IMR-90 (cell line): ENCODE data around the gene CDC42BPG. TPM values are rescaled to one million over a fixed set of nuclear protein-coding genes. Genes with fewer than 3 reads are reported as not detected.

Source experiments
- ATAC-seq: fragments of 200-7000 bp; cut with Tn5 transposase; 2 replicates; pipeline ENCODE4 v1.9.1; 2020; ENCODE audit warnings: low read depth, mild to moderate bottlenecking, moderate library complexity
- BruUV-seq: library from RNA; stranded (reverse); fragments of 400-500 nt; replicated peaks from 2 replicates; lab custom pipeline; 2021; lab: Mats Ljungman, UMichigan
- CTCF ChIA-PET: fragments of 300-600 bp; formaldehyde crosslinking; extraction: SDS; loops from one replicate; lab custom pipeline; 2021; ENCODE audit warnings: antibody characterized with exemption; lab: Yijun Ruan, JAX
- POLR2A ChIA-PET: fragments of 300-600 bp; sonication (Branson Sonifier 250); formaldehyde crosslinking; loops from one replicate; lab custom pipeline; 2022; ENCODE audit warnings: antibody characterized with exemption; ENCODE audit not compliant: unreplicated experiment; lab: Charles Lee
- DNase-seq: peaks from one replicate; pipeline ENCODE4 v3.0.0; 2013
- H2AFZ ChIP-seq: replicated peaks from 2 replicates; pipeline ENCODE3; 2013; ENCODE audit warnings: low read length, mild to moderate bottlenecking; ENCODE audit not compliant: poor library complexity
- H2AK5ac ChIP-seq: 2 replicates; pipeline ENCODE4 v1.6.1; 2013; ENCODE audit warnings: low read depth, low read length, inconsistent platforms
- H2AK9ac ChIP-seq: replicated peaks from 2 replicates; pipeline ENCODE3; 2013; ENCODE audit warnings: mild to moderate bottlenecking, low read depth, low read length, moderate library complexity; ENCODE audit not compliant: poor library complexity
- H2BK120ac ChIP-seq: 2 replicates; pipeline ENCODE4 v1.6.1; 2013; ENCODE audit warnings: low read depth, low read length, inconsistent platforms
- H2BK15ac ChIP-seq: 3 replicates; pipeline ENCODE4 v1.6.1; 2013; ENCODE audit warnings: low read depth, low read length, inconsistent platforms
- H2BK20ac ChIP-seq: 2 replicates; pipeline ENCODE4 v1.6.1; 2013; ENCODE audit warnings: low read depth, mild to moderate bottlenecking, inconsistent platforms, low read length, moderate library complexity
- H2BK5ac ChIP-seq: 2 replicates; pipeline ENCODE4 v1.6.1; 2013; ENCODE audit warnings: mild to moderate bottlenecking, low read depth, low read length, inconsistent platforms; ENCODE audit not compliant: poor library complexity, severe bottlenecking
- H3K14ac ChIP-seq: replicated peaks from 2 replicates; pipeline ENCODE4 v1.6.1; 2013; ENCODE audit warnings: low read depth, low read length, inconsistent platforms
- H3K18ac ChIP-seq: 2 replicates; pipeline ENCODE4 v1.6.1; 2013; ENCODE audit warnings: low read depth, low read length, control low read depth
- H3K23ac ChIP-seq: 2 replicates; pipeline ENCODE4 v1.6.1; 2013; ENCODE audit warnings: low read depth, low read length, inconsistent platforms
- H3K27ac ChIP-seq: 2 replicates; pipeline ENCODE4 v1.5.1; 2013; ENCODE audit warnings: mild to moderate bottlenecking, control low read depth, low read length; ENCODE audit not compliant: insufficient read depth
- H3K27me3 ChIP-seq: 2 replicates; pipeline ENCODE4 v1.6.1; 2013; ENCODE audit warnings: low read length; ENCODE audit not compliant: control insufficient read depth, insufficient read depth
- H3K36me3 ChIP-seq: 2 replicates; pipeline ENCODE4 v1.6.1; 2013; ENCODE audit warnings: low read length, mixed read lengths; ENCODE audit not compliant: control insufficient read depth, insufficient read depth
- H3K4ac ChIP-seq: 2 replicates; pipeline ENCODE4 v1.6.1; 2013; ENCODE audit warnings: low read depth, low read length, inconsistent platforms
- H3K4me1 ChIP-seq: 2 replicates; pipeline ENCODE4 v1.6.1; 2013; ENCODE audit warnings: low read length, mixed read lengths; ENCODE audit not compliant: control insufficient read depth, insufficient read depth
- H3K4me2 ChIP-seq: 2 replicates; pipeline ENCODE4 v1.6.1; 2013; ENCODE audit warnings: low read depth, mild to moderate bottlenecking, control low read depth, low read length, moderate library complexity
- H3K4me3 ChIP-seq: 2 replicates; pipeline ENCODE4 v1.5.1; 2013; ENCODE audit warnings: low read depth, mild to moderate bottlenecking, control low read depth, low read length, moderate library complexity; ENCODE audit not compliant: insufficient read depth
- H3K56ac ChIP-seq: 2 replicates; pipeline ENCODE4 v1.6.1; 2013; ENCODE audit warnings: low read length, inconsistent platforms; ENCODE audit not compliant: insufficient read depth; ENCODE audit errors: extremely low read depth
- H3K79me1 ChIP-seq, 2 experiments: 2 replicates each; pipeline ENCODE4 v1.6.1; 2013; ENCODE audit warnings: low read length in 2 of 2, inconsistent platforms in 1 of 2, low read depth in 1 of 2
- H3K9ac ChIP-seq: 2 replicates; pipeline ENCODE4 v1.6.1; 2013; ENCODE audit warnings: low read depth, low read length, control low read depth
- H3K9me1 ChIP-seq: 2 replicates; pipeline ENCODE4 v1.6.1; 2013; ENCODE audit warnings: low read length, inconsistent platforms; ENCODE audit not compliant: insufficient read depth
- H3K9me3 ChIP-seq: 2 replicates; pipeline ENCODE4 v1.6.1; 2013; ENCODE audit warnings: low read length; ENCODE audit not compliant: control insufficient read depth, insufficient read depth
- H4K20me1 ChIP-seq: 2 replicates; pipeline ENCODE4 v1.6.1; 2013; ENCODE audit warnings: low read length, inconsistent platforms; ENCODE audit not compliant: insufficient read depth
- H4K5ac ChIP-seq: 2 replicates; pipeline ENCODE4 v1.6.1; 2013; ENCODE audit warnings: mild to moderate bottlenecking, low read depth, low read length, control low read depth
- H4K8ac ChIP-seq, 2 experiments: 2 replicates each; pipeline ENCODE4 v1.6.1; 2013; ENCODE audit warnings: low read depth in 2 of 2, low read length in 2 of 2, control low read depth in 1 of 2, inconsistent platforms in 1 of 2
- H4K91ac ChIP-seq: 2 replicates; pipeline ENCODE4 v1.6.1; 2013; ENCODE audit warnings: low read depth, low read length, inconsistent platforms; ENCODE audit not compliant: insufficient read depth
- CEBPB ChIP-seq: IDR thresholded peaks from 2 replicates; pipeline ENCODE4 v1.6.1; 2012; ENCODE audit warnings: low read depth, low read length, improper control_type of control experiment
- CHD1 ChIP-seq: IDR thresholded peaks from 2 replicates; pipeline ENCODE4 v1.6.1; 2012; ENCODE audit warnings: low read depth, low read length, improper control_type of control experiment
- ELK1 ChIP-seq: fragments of 150-350 bp; IDR thresholded peaks from 2 replicates; pipeline ENCODE4 v1.6.1; 2016; ENCODE audit warnings: low read depth, mild to moderate bottlenecking, low read length, moderate library complexity, borderline replicate concordance
- FOS ChIP-seq: fragments of 150-350 bp; IDR thresholded peaks from 2 replicates; pipeline ENCODE4 v1.6.1; 2016; ENCODE audit warnings: low read depth, low read length
- WGBS, 2 experiments: methylation state at CpG; one replicate each; pipeline versions ENCODE4 v1.1.5 to v1.1.7; 2013; ENCODE audit warnings: missing lambda C conversion rate in 2 of 2; ENCODE audit not compliant: insufficient read length in 1 of 2; ENCODE audit errors: extremely low coverage in 2 of 2; 5-methylcytosine and 5-hydroxymethylcytosine counted together
- dilution Hi-C: fragments of 300-500 bp; cut with HindIII; formaldehyde crosslinking; loops from one replicate; pipeline ENCODE4 v1.14.3; 2018; ENCODE audit warnings: low sequenced_read_pairs; ENCODE audit not compliant: unreplicated experiment
- in situ Hi-C: fragments of 300-500 bp; cut with MboI; formaldehyde crosslinking; loops from 3 replicates; pipeline ENCODE4 v1.14.3; 2019; ENCODE audit warnings: low sequenced_read_pairs, inconsistent platforms, mixed read lengths
- intact Hi-C: fragments of 100-400 bp; cut with micrococcal nuclease; formaldehyde crosslinking; loops from 2 replicates; pipeline ENCODE4 v1.10.0; 2022
- polyA plus RNA-seq, 3 experiments: library from polyadenylated mRNA; depleted of rRNA; stranded (reverse); fragments of >200 nt; gene quantifications; 2 replicates each; pipeline ENCODE4 v1.2.3, GENCODE V29; 2012; ENCODE audit warnings: low replicate concordance in 1 of 3
- total RNA-seq: library from RNA; depleted of rRNA; stranded (reverse); fragments of >200 nt; gene quantifications from 2 replicates; pipeline ENCODE4 v1.2.3, GENCODE V29; 2012

The CDC42BPG gene
- total and polyA plus RNA-seq, 2 of the 4 experiments (the other 2 are of a cell fraction) = under 0.01 to 0.12 TPM

GRCh38 chr11:64865286-64866172 lies 21.1 kb upstream of the CDC42BPG start:
- Histone ChIP-seq H3K9me1 (peaks cover 46% of the 10 kb centered on the region), H3K36me3 (peaks cover 7% of the 10 kb centered on the region; the same call in 1 of the 2 replicates), H3K4me1 (peaks cover 54% of the 10 kb centered on the region), H3K9ac (peak overlapping the region; percentile 34), H3K4me2 (peak overlapping the region; percentile 52), H3K27ac (peak overlapping the region; percentile 97), H3K56ac (peak overlapping the region; percentile 55), H2BK120ac (peak overlapping the region; percentile 88), H3K9me3 (no peaks in the 10 kb centered on the region), H4K20me1 (peaks cover 75% of the 10 kb centered on the region), H2AK5ac (peak overlapping the region; percentile 94), H4K91ac (peak overlapping the region; percentile 96), H2AFZ (peak overlapping the region; percentile 46), H3K14ac (peak overlapping the region; percentile 87), H3K23ac (peak overlapping the region; percentile 73), H2BK15ac (peak overlapping the region; percentile 73; the same call in 2 of the 3 replicates), H4K8ac (peak overlapping the region; percentile 86 to 99), H2AK9ac (peak overlapping the region; percentile 89), H2BK20ac (peak overlapping the region; percentile 84), H3K18ac (peak overlapping the region; percentile 89), H2BK5ac (peak overlapping the region; percentile 92), H3K4me3 (no peak overlapping the region), H3K4ac (peak overlapping the region; percentile 97), H4K5ac (peak overlapping the region; percentile 72), H3K27me3 (no peaks in the 10 kb centered on the region), H3K79me1 (peaks cover 15 to 80% of the 10 kb centered on the region in 2 experiments; a peak in 3 of 4 replicates)
- ChIA-PET CTCF (no interaction called here), POLR2A (no interaction called here)
- no peak for ATAC-seq
- DNase-seq = peak; percentile 92
- dilution Hi-C loops (no loop called here), in situ Hi-C loops (no loop called here), intact Hi-C loops (loop anchor here (2.0 kb wide), 1 partner anchor 13 kb away; the partner anchor contains the start of gene EHD1)
- WGBS, 2 experiments = 75% methylated on average over 6 of the region's 15 CpGs; no CpG with 5 or more reads in 1 of the 2 experiments
- TF ChIP-seq ELK1 (no peak), CEBPB (peak; percentile 80), CHD1 (no peak), FOS (peak; percentile 38; the same call in 1 of the 2 replicates)
- BruUV-seq = no TSS peak
